ENCODE results near the gene LPO.

LPO gene

DNA sequence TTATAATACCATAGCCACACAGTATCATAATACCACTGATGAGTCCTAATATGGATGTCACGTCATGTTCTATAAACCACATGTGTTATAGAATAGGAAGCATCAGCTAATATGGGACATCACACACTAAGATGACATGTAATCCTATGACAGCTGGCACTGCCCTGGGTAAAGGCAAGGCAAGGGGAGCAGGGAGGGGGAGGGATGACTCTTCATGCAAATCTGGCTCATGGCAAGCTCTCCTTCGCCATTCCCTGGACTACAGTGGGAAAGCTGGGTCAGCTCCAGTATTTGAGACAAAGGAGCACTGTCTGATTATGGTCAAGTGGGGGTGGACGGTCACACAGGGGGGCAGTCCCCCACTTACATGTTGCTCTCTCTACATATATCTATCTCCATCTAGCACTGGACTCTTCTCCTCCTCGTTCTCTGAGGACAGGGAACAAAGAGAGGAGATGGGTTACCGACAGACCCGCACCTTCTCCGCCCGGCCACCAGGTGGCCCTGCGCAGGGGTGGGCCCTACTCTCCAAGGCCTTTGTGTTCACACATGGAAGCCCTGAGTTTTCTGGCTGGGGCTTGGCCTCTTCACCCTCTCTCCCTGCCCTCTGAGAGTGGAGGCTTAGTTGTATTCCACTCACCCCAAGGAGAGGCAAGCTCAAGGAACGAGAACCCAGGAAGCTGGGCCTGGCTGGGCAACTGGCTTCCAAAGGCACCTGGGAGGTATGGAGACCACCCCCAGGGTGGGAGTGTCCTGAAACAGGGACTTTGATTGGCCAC lies 65.8 kb downstream of the LPO start:
- DNase-seq (ENCODE audit: low read depth, low spot score) = peak; percentile 86

DNA sequence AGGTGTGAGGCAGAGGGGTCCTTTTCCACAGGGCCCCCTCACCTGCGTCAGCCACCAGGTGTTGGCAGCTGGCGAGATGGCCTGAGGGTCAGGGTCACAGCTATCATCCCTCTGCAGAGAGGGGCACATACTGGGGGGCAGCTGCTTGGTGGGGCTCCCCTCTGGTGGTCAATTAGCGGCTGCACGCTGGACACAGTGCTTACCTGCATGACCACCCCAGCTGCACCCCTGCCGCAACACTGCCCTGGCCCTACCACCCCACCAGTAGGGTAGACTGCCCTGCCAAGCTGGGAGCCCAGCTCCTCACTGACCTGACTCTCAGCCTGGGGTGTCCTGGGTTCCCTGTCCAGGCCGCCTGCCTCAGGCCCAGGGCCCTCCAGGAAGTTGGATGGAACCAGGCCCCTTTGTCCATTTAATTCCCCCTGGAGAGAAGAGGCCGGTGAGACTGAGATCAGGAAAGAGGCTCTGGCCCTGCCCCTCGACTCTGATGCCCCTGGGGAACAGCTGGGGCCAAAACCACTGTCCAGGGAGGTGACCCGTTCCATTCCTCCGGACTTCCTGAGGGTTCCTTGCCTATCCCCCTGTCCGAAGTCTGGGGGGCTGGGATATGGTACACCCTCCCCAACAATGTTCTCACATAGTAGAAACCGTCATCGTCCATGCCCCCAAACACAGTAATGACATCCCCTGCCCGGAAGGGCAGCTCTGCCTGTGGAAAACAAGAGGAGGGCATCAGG lies 66.5 kb downstream of the LPO start:
- DNase-seq (ENCODE audit: low read depth, low spot score) = no peak

DNA sequence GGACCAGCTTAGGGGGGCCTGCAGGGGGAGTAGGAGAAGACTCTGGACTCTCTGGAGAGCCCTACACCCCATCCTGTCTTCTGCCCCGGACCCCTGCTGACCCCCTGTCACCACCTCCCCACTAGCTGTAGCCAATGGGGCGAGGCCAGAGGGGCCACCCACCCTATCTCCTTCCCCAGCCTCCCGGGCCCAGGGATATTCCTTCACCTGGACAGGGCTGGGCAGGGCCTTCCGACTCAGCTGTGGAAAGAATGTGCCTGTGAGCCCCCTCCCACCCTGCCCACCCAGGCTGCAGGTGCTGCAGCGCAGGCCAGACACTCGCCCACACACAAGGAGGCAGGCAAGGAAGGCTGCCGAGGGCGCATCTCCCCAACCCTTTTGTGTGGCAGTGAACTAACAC lies 67.2 kb downstream of the LPO start:
- DNase-seq (ENCODE audit: low read depth, low spot score) = no peak

DNA sequence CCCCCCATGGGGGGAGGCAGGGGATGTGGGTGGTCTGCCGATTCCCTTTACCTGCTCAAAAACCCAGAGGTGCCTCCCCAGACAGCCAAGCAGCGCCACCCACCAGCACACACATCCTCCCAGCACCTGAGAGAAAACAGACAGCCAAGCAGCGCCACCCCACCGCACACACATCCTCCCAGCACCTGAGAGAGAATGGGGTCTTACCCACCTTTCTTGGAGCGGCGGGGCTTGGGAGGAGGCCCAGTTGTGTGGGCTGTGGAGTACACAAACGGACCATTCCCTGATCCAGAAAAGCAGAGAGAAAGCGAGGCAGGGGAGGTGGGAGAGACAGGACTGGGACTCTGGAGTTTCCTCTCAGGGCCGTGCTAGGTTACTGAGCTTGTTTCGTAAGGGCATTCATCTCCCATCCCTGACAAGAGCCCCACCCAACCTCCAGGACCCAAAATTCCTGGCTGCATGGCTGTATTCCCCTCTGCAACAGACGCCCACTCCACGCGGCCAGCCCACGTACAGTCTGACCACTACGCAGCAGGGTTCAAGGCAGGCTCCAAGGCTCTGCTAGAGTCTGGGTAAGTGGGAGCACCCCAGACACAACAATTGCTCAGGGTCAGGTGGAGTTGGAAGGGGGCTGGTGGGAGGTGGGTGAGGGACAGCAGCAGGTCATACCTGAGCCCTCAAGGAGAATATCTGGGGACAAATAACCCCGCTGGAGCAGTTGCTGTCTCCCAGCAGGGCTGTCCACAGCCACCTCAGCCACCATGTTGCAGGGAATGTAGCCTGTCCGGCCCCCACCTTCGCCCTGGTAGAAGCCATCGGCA lies 68.0 kb downstream of the LPO start:
- no peak for DNase-seq (ENCODE audit: low read depth, low spot score)

DNA sequence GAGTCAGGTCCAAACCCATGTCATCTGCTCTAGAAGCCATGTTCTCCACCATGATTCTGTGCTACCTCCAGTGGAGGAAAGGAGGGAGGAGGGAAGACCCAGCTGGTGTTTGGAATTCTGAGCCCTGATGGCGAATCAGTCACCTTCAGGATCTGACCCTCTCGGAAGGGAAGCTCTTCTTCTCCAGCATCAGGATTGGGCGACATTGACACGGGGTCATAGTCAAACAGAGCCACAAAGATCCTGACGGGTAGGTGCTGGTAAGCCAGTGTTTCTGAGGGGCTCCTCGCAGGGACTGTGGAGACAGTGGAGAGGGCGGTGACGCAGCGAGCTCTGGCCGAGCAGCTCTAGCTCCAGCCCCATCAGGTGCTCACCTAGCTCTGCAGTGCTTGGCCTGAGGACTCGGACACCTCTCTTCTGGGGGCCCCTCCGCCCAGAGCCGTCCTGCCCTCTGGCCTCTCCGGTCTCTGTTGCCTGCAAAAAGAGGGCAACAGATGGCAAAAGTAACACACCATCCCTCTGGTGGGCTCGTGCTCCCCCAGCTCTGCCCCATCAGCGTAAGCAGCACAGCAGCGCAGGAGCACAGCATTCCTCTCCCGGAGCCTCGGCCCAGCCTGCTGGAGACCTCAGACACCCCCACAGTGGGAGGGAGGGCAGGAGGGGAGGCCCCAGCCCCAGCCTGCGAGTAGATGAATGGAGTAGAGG lies 69.2 kb downstream of the LPO start:
- DNase-seq (ENCODE audit: low read depth, low spot score) = no peak

DNA sequence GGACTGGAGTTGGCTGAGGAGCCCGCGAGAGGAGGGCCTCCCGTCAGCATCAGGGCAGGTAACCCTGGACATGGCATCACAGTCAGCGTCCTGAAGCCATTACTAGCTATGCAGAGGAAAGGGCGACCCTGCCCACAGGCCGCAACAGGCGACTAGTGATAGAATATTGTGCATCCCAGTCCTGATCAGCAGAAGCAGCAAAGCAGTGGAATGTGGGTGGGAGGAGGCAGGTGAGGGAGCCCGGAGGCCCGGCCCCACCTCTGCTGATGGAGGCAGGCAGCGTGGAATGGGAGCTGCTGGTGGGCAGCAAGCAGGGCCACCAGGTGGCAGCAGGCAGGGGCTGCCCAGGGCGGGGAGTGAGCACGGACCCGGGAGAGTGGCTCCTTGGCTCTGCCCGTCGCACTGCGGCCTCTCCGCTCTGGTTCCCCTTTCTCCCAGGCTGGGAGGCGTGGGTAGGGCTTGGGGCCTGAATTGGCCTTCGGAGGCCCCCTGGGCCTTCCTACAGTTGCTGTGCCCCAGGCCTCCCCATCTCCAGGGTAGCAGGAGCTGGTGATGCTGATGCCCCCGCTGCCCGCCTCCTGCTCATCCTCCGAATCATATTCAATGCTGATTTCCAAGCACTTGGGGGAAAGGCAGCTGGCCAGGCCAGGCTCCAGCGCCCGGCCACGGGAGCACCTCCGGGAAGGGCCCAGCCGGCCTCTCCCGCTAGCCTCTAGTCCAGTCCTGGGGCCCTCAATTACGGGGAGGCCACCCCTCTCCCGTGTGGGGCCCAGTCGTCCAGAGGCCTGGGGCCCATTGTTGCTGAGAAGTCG lies 70.0 kb downstream of the LPO start:
- DNase-seq (ENCODE audit: low read depth, low spot score) = peak; percentile 74

DNA sequence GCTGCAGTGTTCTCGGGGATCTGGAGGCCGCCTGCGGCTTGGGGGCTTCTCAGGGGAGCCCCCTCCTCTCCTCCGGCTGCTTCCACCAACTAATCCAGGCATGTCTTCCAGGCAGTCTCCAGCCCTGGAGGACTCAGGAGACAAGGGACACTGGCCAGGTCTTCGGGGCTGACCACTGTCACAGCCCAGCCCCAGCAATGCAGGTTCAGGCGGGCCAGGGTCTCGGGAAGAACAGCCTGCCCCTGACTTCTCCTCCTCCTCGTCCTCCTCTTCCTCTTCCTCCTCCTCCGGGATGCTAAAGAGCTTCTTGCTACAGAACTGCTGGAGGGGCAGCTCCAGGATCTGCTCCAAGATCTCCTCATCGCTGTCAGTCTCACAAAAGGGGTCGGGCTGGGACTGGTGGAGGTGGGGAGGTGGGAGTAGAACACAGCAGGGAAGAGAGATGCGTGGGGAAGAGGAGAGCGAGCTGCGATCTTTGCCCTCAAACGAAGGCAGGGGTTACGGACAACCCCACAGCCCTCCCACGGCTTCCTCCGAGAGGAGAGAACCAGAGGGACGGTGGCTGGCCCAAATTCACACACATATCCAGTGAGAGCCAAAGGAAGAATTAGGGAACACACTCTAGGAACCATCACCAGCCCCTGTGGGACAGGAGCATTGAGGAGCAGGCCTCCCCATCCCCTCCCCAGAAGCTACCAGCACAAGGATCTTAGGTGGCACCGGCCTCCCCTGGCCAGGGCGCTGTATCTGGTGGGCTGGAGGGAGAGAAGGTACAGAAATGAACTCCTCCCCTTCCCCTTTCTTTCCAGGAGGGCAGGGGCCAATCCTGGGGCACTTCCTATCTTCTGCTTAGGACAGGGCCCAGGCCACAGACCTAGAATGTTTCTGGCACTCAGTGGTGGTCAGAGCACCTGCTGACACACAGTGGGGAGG lies 70.9 kb downstream of the LPO start:
- no peak for DNase-seq (ENCODE audit: low read depth, low spot score)

DNA sequence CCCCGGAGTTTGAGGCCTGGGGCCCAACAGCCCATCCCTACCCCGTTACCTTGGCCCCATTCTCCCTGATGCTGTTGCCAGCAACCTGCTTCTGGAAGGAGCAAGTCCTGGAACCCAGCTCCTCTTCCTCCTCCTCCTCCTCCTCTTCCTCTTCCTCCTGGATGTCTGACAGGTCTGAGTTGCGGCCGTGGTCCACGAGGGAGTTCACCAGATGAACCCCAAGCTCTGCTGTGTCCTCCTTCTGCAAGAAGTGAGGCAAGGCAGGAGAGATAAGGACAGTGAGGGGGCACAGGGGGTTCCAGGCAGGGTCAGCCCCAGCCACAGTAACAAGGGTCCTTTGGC lies 71.5 kb downstream of the LPO start:
- no peak for DNase-seq (ENCODE audit: low read depth, low spot score)

DNA sequence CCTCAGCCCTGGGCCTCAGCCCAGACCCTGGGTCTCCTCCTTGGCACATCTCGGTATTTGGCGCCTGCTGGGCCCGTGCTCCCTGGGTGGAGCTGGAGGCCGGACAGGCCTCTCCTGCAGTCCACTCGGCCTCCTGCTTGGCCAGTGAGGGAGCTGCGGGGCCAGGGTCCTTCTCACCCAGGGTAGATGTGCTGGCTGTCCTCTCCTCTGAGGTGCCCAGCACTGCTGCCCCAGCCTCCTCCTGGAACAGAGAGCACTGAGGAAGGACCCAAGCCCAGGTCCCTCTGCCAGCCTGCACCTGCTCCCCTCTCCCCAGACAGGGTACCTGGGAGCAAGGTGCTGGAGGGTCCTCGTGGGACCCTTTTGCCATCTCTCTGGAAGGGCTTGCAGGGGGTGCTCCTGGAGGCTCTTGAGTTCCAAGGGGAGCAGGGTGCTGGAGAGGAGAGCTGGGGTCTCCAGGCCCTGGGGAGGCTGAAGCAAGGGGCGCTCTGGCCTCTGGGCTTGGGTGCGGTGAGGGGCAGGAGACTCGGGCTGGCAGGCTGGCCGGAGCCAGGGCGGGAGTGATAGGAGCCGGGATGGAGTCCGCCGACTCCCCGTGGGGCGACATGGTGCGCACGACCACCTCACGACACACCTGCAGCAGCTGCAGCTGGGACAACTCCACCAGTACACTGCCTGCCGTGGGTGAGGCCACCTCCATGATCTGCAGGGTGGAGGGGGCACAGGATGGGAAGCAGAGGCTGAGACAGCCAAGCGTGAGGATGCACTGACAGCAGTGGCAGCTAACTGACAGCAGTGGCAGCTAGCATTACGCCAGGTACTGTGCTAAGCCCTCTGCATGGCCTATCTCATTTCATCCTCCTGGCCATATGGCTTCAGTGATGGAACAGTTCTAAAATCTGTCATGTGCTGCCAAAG lies 72.4 kb downstream of the LPO start:
- no peak for DNase-seq (ENCODE audit: low read depth, low spot score)

DNA sequence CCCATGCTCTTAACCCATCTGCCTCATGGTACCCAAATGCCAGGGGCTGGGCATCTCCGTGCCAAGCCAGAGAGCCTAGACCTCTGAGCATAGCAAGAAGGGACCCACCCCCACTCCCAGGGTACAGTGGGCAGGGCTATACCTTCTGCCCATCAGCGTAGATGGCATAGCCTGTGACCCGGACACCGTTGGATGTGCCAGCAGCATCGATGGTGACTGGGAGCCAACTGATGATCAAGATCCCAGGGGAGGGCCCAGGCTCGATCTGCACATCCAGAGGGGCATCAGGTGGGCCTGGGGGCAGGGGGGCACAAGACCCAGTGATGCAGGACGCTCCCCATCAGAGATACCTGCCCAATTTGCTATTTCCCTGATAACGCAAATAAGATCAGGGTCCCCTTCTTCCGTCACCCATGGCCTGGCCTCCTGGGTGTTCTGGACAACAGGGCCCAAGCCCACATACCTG lies 73.1 kb downstream of the LPO start:
- DNase-seq (ENCODE audit: low read depth, low spot score) = no peak

DNA sequence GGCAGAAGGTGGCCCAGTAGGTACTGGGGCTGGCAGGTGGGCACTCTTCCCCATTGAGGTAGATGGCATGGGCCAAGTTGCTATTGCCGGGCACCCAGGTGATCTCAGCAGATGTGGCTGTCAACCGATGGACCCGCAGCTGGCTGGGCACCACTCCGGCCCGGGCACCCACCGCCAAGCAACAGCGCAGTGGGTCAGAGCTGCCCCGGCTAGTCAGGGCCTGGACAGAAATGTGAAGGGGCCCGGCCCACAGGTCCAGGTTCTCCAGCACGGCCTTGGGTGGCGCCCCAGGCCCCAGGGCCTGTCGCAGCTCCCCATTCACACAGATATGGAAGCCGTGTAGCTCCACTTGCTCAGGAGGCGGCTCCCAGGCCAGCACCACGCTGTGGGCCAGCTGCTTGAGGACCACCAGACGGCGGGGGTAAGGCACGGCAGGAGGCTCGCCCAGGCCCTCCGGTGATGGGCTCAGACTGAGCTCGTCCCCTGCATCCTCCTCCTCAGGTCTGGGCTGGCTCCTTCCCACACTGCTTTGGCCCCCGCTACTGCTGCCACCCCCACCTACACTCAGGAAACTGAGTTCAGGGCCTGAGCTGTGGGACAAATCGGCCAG lies 73.7 kb downstream of the LPO start:
- DNase-seq (ENCODE audit: low read depth, low spot score) = no peak

DNA sequence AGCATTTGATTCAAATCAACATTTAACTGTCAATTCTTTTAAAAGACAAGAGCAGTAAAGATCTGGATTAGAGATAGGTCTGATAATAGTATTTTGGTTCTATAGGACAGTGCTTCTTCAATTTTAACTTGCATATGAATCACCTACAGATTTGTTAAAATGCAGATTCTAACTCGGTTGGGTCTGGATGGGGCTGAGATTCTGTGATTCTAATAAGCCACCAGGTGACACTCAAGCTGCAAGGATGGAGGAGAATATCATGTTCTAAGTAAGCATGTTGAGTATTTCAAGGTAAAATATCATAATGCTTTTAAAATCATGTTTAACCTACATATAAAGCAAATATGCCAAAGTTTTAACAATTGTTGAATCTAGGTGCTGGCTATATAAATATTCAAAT lies 74.4 kb downstream of the LPO start:
- DNase-seq (ENCODE audit: low read depth, low spot score) = no peak

DNA sequence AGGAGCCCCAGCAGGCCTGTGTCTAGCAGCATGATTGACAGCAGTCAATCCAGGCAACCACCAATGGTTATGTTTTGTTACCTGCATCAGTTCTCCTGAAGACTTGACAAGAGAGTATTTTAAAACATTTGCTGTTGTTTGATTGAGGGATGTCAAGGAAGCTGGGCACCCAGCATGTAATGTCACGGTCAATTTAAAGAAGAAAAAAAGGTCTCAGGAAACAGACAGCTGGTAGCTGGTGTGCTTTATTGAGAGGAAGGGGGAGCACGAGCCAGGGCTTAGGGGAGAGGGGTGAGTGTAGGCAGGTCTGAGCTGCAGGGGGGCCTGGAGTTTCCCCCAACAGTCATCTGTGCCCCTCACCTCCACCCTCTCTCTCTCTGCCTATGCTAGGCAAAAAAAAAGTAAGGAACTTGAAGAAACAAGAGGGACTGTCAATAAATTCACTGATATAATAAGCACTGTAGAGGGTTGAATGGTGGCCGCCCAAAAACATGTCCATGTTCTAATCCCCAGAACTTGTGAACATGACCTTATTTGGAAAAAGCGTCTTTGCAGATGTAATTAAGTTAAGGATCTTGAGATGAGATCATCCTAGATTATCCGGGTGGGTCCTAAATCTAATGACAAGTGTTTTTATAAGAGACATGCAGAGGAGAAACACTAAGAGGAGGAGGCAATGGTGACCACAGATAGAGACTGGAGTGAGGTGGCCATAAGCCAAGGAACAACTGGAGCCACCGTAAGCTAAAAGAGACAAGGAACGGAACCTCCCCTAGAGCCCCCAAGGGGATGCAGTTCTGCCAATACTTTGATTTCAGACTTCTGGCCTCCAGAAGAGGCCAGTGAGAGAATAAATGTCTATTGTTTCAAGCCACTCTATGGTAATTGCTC lies 75.7 kb downstream of the LPO start:
- no peak for DNase-seq (ENCODE audit: low read depth, low spot score)

DNA sequence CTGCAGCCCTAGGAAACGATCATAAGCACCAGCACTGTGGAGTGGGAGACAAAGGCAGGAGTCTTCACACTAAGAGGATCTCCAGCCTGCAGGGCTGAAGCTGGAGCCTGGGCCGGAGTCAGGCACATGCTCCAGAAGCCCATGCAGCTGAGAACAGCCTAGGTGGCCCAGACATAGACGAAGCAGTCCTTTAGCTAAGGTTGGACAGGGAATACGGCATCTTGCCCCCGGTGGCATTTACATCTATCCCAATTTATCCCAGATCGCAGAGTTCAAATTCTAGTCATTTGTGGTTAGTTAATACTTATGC lies 76.3 kb downstream of the LPO start:
- DNase-seq (ENCODE audit: low read depth, low spot score) = no peak

DNA sequence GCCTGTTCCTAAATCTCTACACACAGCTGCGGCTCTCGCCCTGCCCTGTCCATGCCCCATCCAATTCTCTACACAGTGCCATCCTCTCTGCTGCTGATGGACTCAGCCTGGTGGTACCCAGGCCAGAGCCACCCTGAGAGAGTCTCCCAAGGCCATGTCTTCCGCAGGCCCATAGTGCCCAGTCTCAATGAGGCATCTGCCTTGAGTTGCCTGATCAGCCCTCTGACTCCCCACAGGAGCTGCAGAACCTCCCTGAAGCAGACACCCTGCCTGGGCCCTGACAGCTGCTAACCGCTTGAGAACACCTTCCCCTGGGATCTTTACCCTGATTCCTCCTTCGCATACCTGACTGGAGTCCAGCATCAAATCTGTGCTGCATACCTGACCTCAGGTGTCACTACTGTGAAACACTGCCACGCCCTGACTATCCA lies 76.9 kb downstream of the LPO start:
- DNase-seq (ENCODE audit: low read depth, low spot score) = no peak

DNA sequence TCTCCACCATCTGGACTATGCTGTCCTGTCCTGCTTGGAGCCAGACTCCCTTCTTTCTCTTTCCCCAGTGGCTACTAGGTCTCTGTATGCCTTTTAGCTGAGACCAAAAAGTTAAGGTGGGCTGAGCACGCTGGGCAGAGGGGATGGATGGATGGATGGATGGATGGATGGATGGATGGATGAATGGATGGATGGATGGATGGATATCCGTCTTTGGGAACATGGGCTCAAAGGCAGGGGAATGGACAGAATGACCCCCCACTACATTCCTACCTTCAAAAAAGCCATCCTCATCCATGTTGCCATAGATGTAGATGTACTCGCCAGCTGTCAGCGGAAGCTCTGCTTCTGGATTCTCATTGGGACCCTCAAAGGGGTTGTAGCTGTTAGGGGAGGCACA lies 77.4 kb downstream of the LPO start:
- no peak for DNase-seq (ENCODE audit: low read depth, low spot score)

DNA sequence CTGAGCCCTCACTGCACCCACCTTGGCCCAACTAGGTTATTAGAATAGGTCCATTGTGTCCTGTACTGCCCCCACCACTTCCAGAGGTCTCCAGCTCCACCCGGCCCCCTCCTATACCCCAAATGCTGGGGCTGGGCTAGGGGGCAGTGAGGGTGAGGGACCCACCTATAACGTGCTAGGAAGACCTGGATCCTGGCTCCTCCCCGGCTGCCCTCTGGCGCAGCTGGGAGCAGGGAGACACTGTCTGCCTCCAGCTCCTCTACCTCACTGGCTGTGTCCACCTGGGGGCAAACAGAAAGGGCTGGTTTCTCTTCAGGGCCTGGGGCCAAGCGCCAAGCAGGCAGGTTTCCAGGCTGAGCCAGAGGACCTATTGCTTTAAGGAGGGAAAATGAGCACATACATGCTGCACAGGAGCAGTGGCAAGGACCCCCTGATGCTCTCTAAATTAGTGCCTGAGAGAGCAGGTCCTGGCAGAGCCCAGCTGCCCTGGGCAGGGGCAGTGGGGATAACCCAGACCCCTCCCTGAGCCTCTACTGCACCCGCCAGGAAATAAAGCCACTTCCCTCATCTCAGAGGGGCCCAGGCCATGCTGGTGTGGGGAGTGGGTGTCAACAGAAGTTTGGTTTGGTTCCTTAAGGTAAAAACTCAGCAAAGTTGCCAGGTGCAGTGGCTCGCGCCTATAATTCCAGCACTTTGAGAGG lies 78.0 kb downstream of the LPO start:
- no peak for DNase-seq (ENCODE audit: low read depth, low spot score)

All from ELF-1 (cell line).